Mesendoderm (in vitro differentiated cells): Measurements from ENCODE around the gene APOBEC3G.
"Not testable (repeated sequence)": the region's sequence is repeated elsewhere in the genome, so short reads cannot be mapped to it uniquely, and the experiment has no call there.

Experiments
- DNase-seq: peaks from one replicate; pipeline ENCODE4 v3.0.0; 2013
- H2AK5ac ChIP-seq: 2 replicates; pipeline ENCODE4 v1.6.1; 2013; ENCODE audit warnings: low read length, inconsistent platforms
- H2BK120ac ChIP-seq: 2 replicates; pipeline ENCODE4 v1.6.1; 2013; ENCODE audit warnings: low read depth, mild to moderate bottlenecking, low read length, moderate library complexity, mixed read lengths
- H2BK15ac ChIP-seq: replicated peaks from 2 replicates; pipeline ENCODE4 v1.6.1; 2013; ENCODE audit warnings: low read depth, mild to moderate bottlenecking, moderate library complexity
- H2BK5ac ChIP-seq: 2 replicates; pipeline ENCODE4 v1.6.1; 2013; ENCODE audit warnings: low read length, inconsistent platforms
- H3K18ac ChIP-seq: 2 replicates; pipeline ENCODE4 v1.6.1; 2013; ENCODE audit warnings: mild to moderate bottlenecking, low read length, mixed read lengths
- H3K23ac ChIP-seq: one replicate; pipeline ENCODE4 v1.6.1; 2013; ENCODE audit warnings: low read length
- H3K27ac ChIP-seq: 2 replicates; pipeline ENCODE4 v1.5.1; 2013; ENCODE audit warnings: low read depth, mild to moderate bottlenecking, inconsistent platforms, low read length, moderate library complexity
- H3K27me3 ChIP-seq: 2 replicates; pipeline ENCODE4 v1.6.1; 2013; ENCODE audit warnings: low read length, control low read depth, mild to moderate bottlenecking, inconsistent platforms; ENCODE audit not compliant: insufficient read depth, poor library complexity
- H3K36me3 ChIP-seq: 2 replicates; pipeline ENCODE4 v1.6.1; 2013; ENCODE audit warnings: low read length, inconsistent platforms; ENCODE audit not compliant: control insufficient read depth, insufficient read depth
- H3K4ac ChIP-seq: one replicate; pipeline ENCODE4 v1.6.1; 2013; ENCODE audit warnings: low read depth, mild to moderate bottlenecking, low read length, moderate library complexity
- H3K4me1 ChIP-seq: 2 replicates; pipeline ENCODE4 v1.6.1; 2013; ENCODE audit warnings: low read depth, low read length, inconsistent platforms; ENCODE audit not compliant: control insufficient read depth
- H3K4me2 ChIP-seq: 2 replicates; pipeline ENCODE4 v1.6.1; 2013; ENCODE audit warnings: low read length
- H3K4me3 ChIP-seq: 2 replicates; pipeline ENCODE4 v1.5.1; 2013; ENCODE audit warnings: mild to moderate bottlenecking, low read length
- H3K56ac ChIP-seq: one replicate; pipeline ENCODE4 v1.6.1; 2013; ENCODE audit warnings: low read length
- H3K79me1 ChIP-seq: 2 replicates; pipeline ENCODE4 v1.6.1; 2013; ENCODE audit warnings: low read length, inconsistent platforms
- H3K79me2 ChIP-seq: 2 replicates; pipeline ENCODE4 v1.6.1; 2013; ENCODE audit warnings: mild to moderate bottlenecking, low read length; ENCODE audit not compliant: control insufficient read depth, insufficient read depth
- H3K9ac ChIP-seq: 2 replicates; pipeline ENCODE4 v1.6.1; 2013; ENCODE audit warnings: low read length, inconsistent platforms
- H4K5ac ChIP-seq: one replicate; pipeline ENCODE4 v1.6.1; 2013; ENCODE audit warnings: low read length
- H4K8ac ChIP-seq: one replicate; pipeline ENCODE4 v1.6.1; 2013; ENCODE audit warnings: low read depth, mild to moderate bottlenecking, control low read depth, low read length, moderate library complexity
- WGBS: extraction: QIAGEN DNeasy Blood & Tissue Kit; methylation state at CpG from one replicate; pipeline ENCODE4 v1.1.7; 2013; ENCODE audit warnings: low lambda C conversion rate, missing lambda C conversion rate; ENCODE audit not compliant: insufficient coverage; ENCODE audit errors: extremely low coverage; 5-methylcytosine and 5-hydroxymethylcytosine counted together

Gene APOBEC3G

GRCh38 chr22:39079054-39079637 lies 2.1 kb downstream of the APOBEC3G start:
- H3K4ac ChIP-seq, H3K56ac ChIP-seq, H3K18ac ChIP-seq, H3K23ac ChIP-seq, H4K5ac ChIP-seq, H3K4me1 ChIP-seq, H3K27me3 ChIP-seq, H3K4me2 ChIP-seq, H2BK15ac ChIP-seq, H3K36me3 ChIP-seq, H2BK5ac ChIP-seq, DNase-seq, H3K79me1 ChIP-seq, H3K27ac ChIP-seq, H3K9ac ChIP-seq, H3K4me3 ChIP-seq, H4K8ac ChIP-seq, H2AK5ac ChIP-seq, H3K79me2 ChIP-seq, H2BK120ac ChIP-seq: not testable (repeated sequence)
- WGBS, result no CpG with 5 or more reads among the region's 24 CpGs

GRCh38 chr22:39080052-39080762 lies 3.1 kb downstream of the APOBEC3G start:
- Histone ChIP-seq H3K56ac (peak overlapping the region; percentile 60), H2BK5ac (no peak overlapping the region), H3K9ac (no peak overlapping the region), H3K4me1 (no peaks in the 10 kb centered on the region), H4K8ac (no peak overlapping the region), H3K4me3 (no peak overlapping the region), H3K4ac (no peak overlapping the region), H3K27me3 (no peaks in the 10 kb centered on the region), H3K18ac (no peak overlapping the region), H3K23ac (no peak overlapping the region), H2BK120ac (no peak overlapping the region), H2BK15ac (no peak overlapping the region), H3K79me2 (no peaks in the 10 kb centered on the region), H3K27ac (no peak overlapping the region), H3K4me2 (no peak overlapping the region), H2AK5ac (no peak overlapping the region), H3K79me1 (peaks cover 1% of the 10 kb centered on the region), H3K36me3 (peaks cover 3% of the 10 kb centered on the region), H4K5ac (no peak overlapping the region)
- WGBS, result no CpG with 5 or more reads among the region's 9 CpGs
- DNase-seq, result no peak

- H3K56ac ChIP-seq, result no peak overlapping the region
- no peak overlapping the region for H3K4me3 ChIP-seq
- H3K4ac ChIP-seq, result no peak overlapping the region
- no peak overlapping the region for H2BK120ac ChIP-seq
- DNase-seq, result no peak
- H2BK5ac ChIP-seq, result no peak overlapping the region
- H4K5ac ChIP-seq, result no peak overlapping the region
- no peaks in the 10 kb centered on the region for H3K4me1 ChIP-seq
- H3K23ac ChIP-seq, result no peak overlapping the region
- H4K8ac ChIP-seq, result no peak overlapping the region
- H3K79me2 ChIP-seq, result no peaks in the 10 kb centered on the region
- no peak overlapping the region for H3K4me2 ChIP-seq
- H3K36me3 ChIP-seq, result peaks cover 3% of the 10 kb centered on the region
- no CpG with 5 or more reads among the region's 12 CpGs for WGBS
- H3K27me3 ChIP-seq, result no peaks in the 10 kb centered on the region
- no peak overlapping the region for H3K27ac ChIP-seq
- H2BK15ac ChIP-seq, result no peak overlapping the region
- peaks cover 1% of the 10 kb centered on the region for H3K79me1 ChIP-seq
- H3K18ac ChIP-seq, result no peak overlapping the region
- peak overlapping the region; percentile 13 for H3K9ac ChIP-seq
- no peak overlapping the region for H2AK5ac ChIP-seq
Observed at GRCh38 chr22:39081016-39081415, 3.9 kb downstream of the APOBEC3G start.

GRCh38 chr22:39081598-39081997 lies 4.5 kb downstream of the APOBEC3G start:
- Histone ChIP-seq H3K27ac (no peak overlapping the region), H3K79me1 (peaks cover 1% of the 10 kb centered on the region), H3K18ac (no peak overlapping the region), H2BK5ac (no peak overlapping the region), H2AK5ac (no peak overlapping the region), H2BK15ac (no peak overlapping the region), H3K4me3 (no peak overlapping the region), H3K79me2 (no peaks in the 10 kb centered on the region), H3K56ac (no peak overlapping the region), H3K4me2 (no peak overlapping the region), H3K36me3 (peaks cover 3% of the 10 kb centered on the region), H3K27me3 (no peaks in the 10 kb centered on the region), H3K4me1 (no peaks in the 10 kb centered on the region), H2BK120ac (no peak overlapping the region), H3K9ac (no peak overlapping the region), H3K23ac (no peak overlapping the region), H3K4ac (no peak overlapping the region), H4K8ac (no peak overlapping the region), H4K5ac (no peak overlapping the region)
- no peak for DNase-seq
- no CpG with 5 or more reads among the region's 8 CpGs for WGBS

- Histone ChIP-seq H3K23ac (no peak overlapping the region), H3K56ac (no peak overlapping the region), H3K27ac (no peak overlapping the region), H3K18ac (no peak overlapping the region), H3K4me2 (no peak overlapping the region), H3K27me3 (no peaks in the 10 kb centered on the region), H4K8ac (no peak overlapping the region), H2BK5ac (no peak overlapping the region), H3K4ac (no peak overlapping the region), H3K36me3 (peaks cover 3% of the 10 kb centered on the region), H4K5ac (no peak overlapping the region), H2BK120ac (no peak overlapping the region), H2AK5ac (no peak overlapping the region), H3K79me2 (no peaks in the 10 kb centered on the region), H2BK15ac (no peak overlapping the region), H3K79me1 (no peaks in the 10 kb centered on the region), H3K4me3 (no peak overlapping the region), H3K9ac (no peak overlapping the region), H3K4me1 (no peaks in the 10 kb centered on the region)
- no peak for DNase-seq
- no CpG with 5 or more reads among the region's 14 CpGs for WGBS
Observed at GRCh38 chr22:39083212-39084165, 6.4 kb downstream of the APOBEC3G start.
